ENCODE results near the gene BRINP1.

The BRINP1 gene

GRCh38 chr9:119284587-119285337, 84.5 kb downstream of the BRINP1 start:
- no peak overlapping the region for H3K4me3 ChIP-seq (ENCODE audit: low read depth, low read length)
- DNase-seq (ENCODE audit: low read depth), result no peak

GRCh38 chr9:119284118-119284517, 85.1 kb downstream of the BRINP1 start:
- no peak for DNase-seq (ENCODE audit: low read depth)
- no peak overlapping the region for H3K4me3 ChIP-seq (ENCODE audit: low read depth, low read length)

GRCh38 chr9:119283078-119283794, 86.0 kb downstream of the BRINP1 start:
- no peak overlapping the region for H3K4me3 ChIP-seq (ENCODE audit: low read depth, low read length)
- no peak for DNase-seq (ENCODE audit: low read depth)

GRCh38 chr9:119282476-119283077, 86.7 kb downstream of the BRINP1 start:
- DNase-seq (ENCODE audit: low read depth), result no peak
- H3K4me3 ChIP-seq (ENCODE audit: low read depth, low read length), result no peak overlapping the region

GRCh38 chr9:119280740-119281485, 88.3 kb downstream of the BRINP1 start:
- no peak for DNase-seq (ENCODE audit: low read depth)
- no peak overlapping the region for H3K4me3 ChIP-seq (ENCODE audit: low read depth, low read length)

GRCh38 chr9:119278171-119278570, 91.1 kb downstream of the BRINP1 start:
- H3K4me3 ChIP-seq (ENCODE audit: low read depth, low read length), result no peak overlapping the region
- DNase-seq (ENCODE audit: low read depth), result no peak

GRCh38 chr9:119273984-119274665, 95.1 kb downstream of the BRINP1 start:
- no peak for DNase-seq (ENCODE audit: low read depth)
- H3K4me3 ChIP-seq (ENCODE audit: low read depth, low read length), result no peak overlapping the region

GRCh38 chr9:119273325-119273904, 95.8 kb downstream of the BRINP1 start:
- no peak for DNase-seq (ENCODE audit: low read depth)
- no peak overlapping the region for H3K4me3 ChIP-seq (ENCODE audit: low read depth, low read length)

GRCh38 chr9:119272500-119273211, 96.6 kb downstream of the BRINP1 start:
- no peak for DNase-seq (ENCODE audit: low read depth)
- H3K4me3 ChIP-seq (ENCODE audit: low read depth, low read length), result no peak overlapping the region

GRCh38 chr9:119268985-119269384, 100.2 kb downstream of the BRINP1 start:
- H3K4me3 ChIP-seq (ENCODE audit: low read depth, low read length), result no peak overlapping the region
- DNase-seq (ENCODE audit: low read depth), result no peak

GRCh38 chr9:119264165-119264564, 105.1 kb downstream of the BRINP1 start:
- H3K4me3 ChIP-seq (ENCODE audit: low read depth, low read length), result no peak overlapping the region

GRCh38 chr9:119257592-119257991, 111.6 kb downstream of the BRINP1 start:
- DNase-seq (ENCODE audit: low read depth), result no peak

More at GRCh38 chr9:119264165-119264564, 105.1 kb downstream of the BRINP1 start:
- DNase-seq (ENCODE audit: low read depth), result no peak

GRCh38 chr9:119255116-119255515, 114.1 kb downstream of the BRINP1 start:
- no peak for DNase-seq (ENCODE audit: low read depth)
- no peak overlapping the region for H3K4me3 ChIP-seq (ENCODE audit: low read depth, low read length)

More at GRCh38 chr9:119257592-119257991, 111.6 kb downstream of the BRINP1 start:
- H3K4me3 ChIP-seq (ENCODE audit: low read depth, low read length), result no peak overlapping the region

- no peak for DNase-seq (ENCODE audit: low read depth)
- H3K4me3 ChIP-seq (ENCODE audit: low read depth, low read length), result no peak overlapping the region
Measured at GRCh38 chr9:119252671-119253299, 116.5 kb downstream of the BRINP1 start.

- no peak for DNase-seq (ENCODE audit: low read depth)
- H3K4me3 ChIP-seq (ENCODE audit: low read depth, low read length), result no peak overlapping the region
Measured at GRCh38 chr9:119251936-119252335, 117.3 kb downstream of the BRINP1 start.

- DNase-seq (ENCODE audit: low read depth), result no peak
- no peak overlapping the region for H3K4me3 ChIP-seq (ENCODE audit: low read depth, low read length)
Measured at GRCh38 chr9:119250730-119251129, 118.5 kb downstream of the BRINP1 start.

GRCh38 chr9:119240546-119240945, 128.7 kb downstream of the BRINP1 start:
- no peak for DNase-seq (ENCODE audit: low read depth)
- H3K4me3 ChIP-seq (ENCODE audit: low read depth, low read length), result no peak overlapping the region

- no peak for DNase-seq (ENCODE audit: low read depth)
- H3K4me3 ChIP-seq (ENCODE audit: low read depth, low read length), result no peak overlapping the region
Measured at GRCh38 chr9:119234636-119235035, 134.6 kb downstream of the BRINP1 start.

All from skeletal muscle cell (primary cell).